HEK293 (cell line): ENCODE measurements around the gene PRKD1.

ENCODE experiments used
- CTCF ChIA-PET: fragments of 350-600 bp; formaldehyde crosslinking; extraction: SDS; loops from one replicate; lab custom pipeline; 2021; ENCODE audit warnings: antibody characterized with exemption; lab: Yijun Ruan, JAX
- POLR2A ChIA-PET: fragments of 300-600 bp; formaldehyde crosslinking; extraction: SDS; loops from one replicate; lab custom pipeline; 2020; ENCODE audit warnings: antibody characterized with exemption, inconsistent platforms; lab: Yijun Ruan, JAX
- H3K27ac ChIP-seq: fragments of 200-500 bp; sonication (Bioruptor generic); 2 replicates; pipeline ENCODE4 v1.5.1; 2014; ENCODE audit warnings: low read depth, low read length, control low read depth, inconsistent platforms; ENCODE audit errors: extremely low read depth
- H3K36me3 ChIP-seq, 2 experiments: fragments of 200-500 bp in 1 of 2; sonication (Bioruptor generic) in 1 of 2; 1 replicate in 1 of 2; 2 replicates in 1 of 2; pipeline ENCODE4 v1.5.1; 2014 to 2017; ENCODE audit warnings: inconsistent platforms in 2 of 2, low read length in 2 of 2; ENCODE audit not compliant: control insufficient read depth in 2 of 2, insufficient read depth in 1 of 2
- H3K4me1 ChIP-seq: fragments of 200-500 bp; sonication (Bioruptor generic); 2 replicates; pipeline ENCODE4 v1.5.1; 2014; ENCODE audit warnings: mild to moderate bottlenecking, low read length, inconsistent platforms; ENCODE audit not compliant: control insufficient read depth, insufficient read depth
- H3K4me3 ChIP-seq: 2 replicates; pipeline ENCODE4 v1.5.1; 2011; ENCODE audit warnings: low read depth, mild to moderate bottlenecking, control low read depth, low read length, moderate library complexity
- H3K9me3 ChIP-seq: fragments of 200-500 bp; sonication (Bioruptor generic); 2 replicates; pipeline ENCODE4 v1.5.1; 2014; ENCODE audit warnings: low read depth, low read length, inconsistent platforms; ENCODE audit not compliant: control insufficient read depth, insufficient read depth
- MZF1 ChIP-seq: fragments of 450-650 bp; formaldehyde crosslinking; IDR thresholded peaks from 2 replicates; pipeline ENCODE4 v1.5.1; 2017; ENCODE audit warnings: missing biosample characterization, missing genetic modification characterization, borderline replicate concordance
- YY2 ChIP-seq: fragments of 450-650 bp; formaldehyde crosslinking; IDR thresholded peaks from 2 replicates; pipeline ENCODE4 v1.5.1; 2016; ENCODE audit warnings: missing biosample characterization, missing genetic modification characterization
- ZNF157 ChIP-seq: fragments of 450-650 bp; formaldehyde crosslinking; IDR thresholded peaks from 2 replicates; pipeline ENCODE4 v1.5.1; 2016; ENCODE audit warnings: missing biosample characterization, missing genetic modification characterization
- ZNF169 ChIP-seq: fragments of 450-650 bp; formaldehyde crosslinking; IDR thresholded peaks from 2 replicates; pipeline ENCODE4 v1.5.1; 2016; ENCODE audit warnings: missing biosample characterization, missing genetic modification characterization
- ZNF302 ChIP-seq: fragments of 450-650 bp; formaldehyde crosslinking; IDR thresholded peaks from 2 replicates; pipeline ENCODE4 v1.5.1; 2016; ENCODE audit warnings: missing biosample characterization, missing genetic modification characterization, low read depth
- ZNF558 ChIP-seq: fragments of 450-650 bp; formaldehyde crosslinking; IDR thresholded peaks from 2 replicates; pipeline ENCODE4 v1.5.1; 2016; ENCODE audit warnings: missing biosample characterization, missing genetic modification characterization
- ZNF660 ChIP-seq: fragments of 450-650 bp; IDR thresholded peaks from 2 replicates; pipeline ENCODE4 v1.5.1; 2018; ENCODE audit warnings: missing biosample characterization, mild to moderate bottlenecking, missing genetic modification characterization
- ZNF785 ChIP-seq: fragments of 450-650 bp; formaldehyde crosslinking; IDR thresholded peaks from 2 replicates; pipeline ENCODE4 v1.5.1; 2016; ENCODE audit warnings: missing biosample characterization, missing genetic modification characterization
- ZNF791 ChIP-seq: fragments of 450-650 bp; formaldehyde crosslinking; IDR thresholded peaks from 2 replicates; pipeline ENCODE4 v1.5.1; 2016; ENCODE audit warnings: missing biosample characterization, missing genetic modification characterization
- ZNF830 ChIP-seq: fragments of 450-650 bp; IDR thresholded peaks from 2 replicates; pipeline ENCODE4 v1.5.0; 2018; ENCODE audit warnings: missing biosample characterization, missing genetic modification characterization, low read depth, mild to moderate bottlenecking, moderate library complexity
- ZNF837 ChIP-seq: fragments of 450-650 bp; formaldehyde crosslinking; IDR thresholded peaks from 2 replicates; pipeline ENCODE4 v1.5.1; 2016; ENCODE audit warnings: missing biosample characterization, missing genetic modification characterization
- TF ChIP-seq, protein P1 (sequence below): fragments of 450-650 bp; formaldehyde crosslinking; conservative IDR thresholded peaks from 2 replicates; pipeline ENCODE4 v1.5.1; 2016; ENCODE audit warnings: low read depth, missing biosample characterization, missing genetic modification characterization
- TF ChIP-seq, protein P2 (sequence below): fragments of 450-650 bp; formaldehyde crosslinking; IDR thresholded peaks from 2 replicates; pipeline ENCODE4 v1.5.1; 2016; ENCODE audit warnings: missing biosample characterization, missing genetic modification characterization
- TF ChIP-seq, protein P3 (sequence below): fragments of 450-650 bp; formaldehyde crosslinking; IDR thresholded peaks from 2 replicates; pipeline ENCODE4 v1.5.1; 2016; ENCODE audit warnings: missing biosample characterization, missing genetic modification characterization
- TF ChIP-seq, protein P4 (sequence below): fragments of 450-650 bp; formaldehyde crosslinking; IDR thresholded peaks from 2 replicates; pipeline ENCODE4 v1.5.1; 2016; ENCODE audit warnings: missing biosample characterization, missing genetic modification characterization
- TF ChIP-seq, protein P5 (sequence below): IDR thresholded peaks from 2 replicates; pipeline ENCODE4 v1.6.1; 2011; ENCODE audit warnings: mild to moderate bottlenecking, low read depth, low read length, borderline replicate concordance
- TF ChIP-seq, protein P6 (sequence below): fragments of 450-650 bp; formaldehyde crosslinking; IDR thresholded peaks from 2 replicates; pipeline ENCODE4 v1.5.1; 2016; ENCODE audit warnings: missing biosample characterization, missing genetic modification characterization, low read depth
- TF ChIP-seq, protein P7 (sequence below): fragments of 450-650 bp; formaldehyde crosslinking; IDR thresholded peaks from 2 replicates; pipeline ENCODE4 v1.5.1; 2016; ENCODE audit warnings: missing biosample characterization, missing genetic modification characterization
- TF ChIP-seq, protein P8 (sequence below): fragments of 450-650 bp; formaldehyde crosslinking; IDR thresholded peaks from 2 replicates; pipeline ENCODE4 v1.5.1; 2016; ENCODE audit warnings: missing biosample characterization, missing genetic modification characterization

PRKD1 gene

DNA sequence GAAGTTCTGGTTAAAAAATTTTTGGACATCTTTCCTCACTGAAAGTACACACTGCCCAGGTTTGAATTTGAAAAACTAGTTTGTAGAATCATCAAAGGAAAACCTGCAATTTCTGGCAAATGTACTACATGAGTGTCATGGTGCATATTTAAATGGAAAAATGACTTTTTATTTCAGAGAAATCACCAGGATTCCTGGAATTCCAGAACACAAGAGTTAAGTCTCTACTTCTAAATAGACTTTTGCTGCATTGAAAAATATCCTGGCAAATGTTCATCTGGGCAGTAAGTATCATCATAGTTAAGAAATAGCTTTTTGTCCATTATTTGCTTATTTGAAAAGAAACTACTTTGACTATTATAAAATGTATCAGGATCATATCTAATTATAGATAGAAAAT lies 275.1 kb downstream of the PRKD1 start (continued):
- TF ChIP-seq, protein P1, sequence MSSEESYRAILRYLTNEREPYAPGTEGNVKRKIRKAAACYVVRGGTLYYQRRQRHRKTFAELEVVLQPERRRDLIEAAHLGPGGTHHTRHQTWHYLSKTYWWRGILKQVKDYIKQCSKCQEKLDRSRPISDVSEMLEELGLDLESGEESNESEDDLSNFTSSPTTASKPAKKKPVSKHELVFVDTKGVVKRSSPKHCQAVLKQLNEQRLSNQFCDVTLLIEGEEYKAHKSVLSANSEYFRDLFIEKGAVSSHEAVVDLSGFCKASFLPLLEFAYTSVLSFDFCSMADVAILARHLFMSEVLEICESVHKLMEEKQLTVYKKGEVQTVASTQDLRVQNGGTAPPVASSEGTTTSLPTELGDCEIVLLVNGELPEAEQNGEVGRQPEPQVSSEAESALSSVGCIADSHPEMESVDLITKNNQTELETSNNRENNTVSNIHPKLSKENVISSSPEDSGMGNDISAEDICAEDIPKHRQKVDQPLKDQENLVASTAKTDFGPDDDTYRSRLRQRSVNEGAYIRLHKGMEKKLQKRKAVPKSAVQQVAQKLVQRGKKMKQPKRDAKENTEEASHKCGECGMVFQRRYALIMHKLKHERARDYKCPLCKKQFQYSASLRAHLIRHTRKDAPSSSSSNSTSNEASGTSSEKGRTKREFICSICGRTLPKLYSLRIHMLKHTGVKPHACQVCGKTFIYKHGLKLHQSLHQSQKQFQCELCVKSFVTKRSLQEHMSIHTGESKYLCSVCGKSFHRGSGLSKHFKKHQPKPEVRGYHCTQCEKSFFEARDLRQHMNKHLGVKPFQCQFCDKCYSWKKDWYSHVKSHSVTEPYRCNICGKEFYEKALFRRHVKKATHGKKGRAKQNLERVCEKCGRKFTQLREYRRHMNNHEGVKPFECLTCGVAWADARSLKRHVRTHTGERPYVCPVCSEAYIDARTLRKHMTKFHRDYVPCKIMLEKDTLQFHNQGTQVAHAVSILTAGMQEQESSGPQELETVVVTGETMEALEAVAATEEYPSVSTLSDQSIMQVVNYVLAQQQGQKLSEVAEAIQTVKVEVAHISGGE (tag by site-specific recombination) = no peak
- TF ChIP-seq ZNF660 (tag by site-specific recombination) (no peak), YY2 (tag by site-specific recombination) (no peak), ZNF169 (no peak), ZNF791 (no peak)
- TF ChIP-seq, protein P2, sequence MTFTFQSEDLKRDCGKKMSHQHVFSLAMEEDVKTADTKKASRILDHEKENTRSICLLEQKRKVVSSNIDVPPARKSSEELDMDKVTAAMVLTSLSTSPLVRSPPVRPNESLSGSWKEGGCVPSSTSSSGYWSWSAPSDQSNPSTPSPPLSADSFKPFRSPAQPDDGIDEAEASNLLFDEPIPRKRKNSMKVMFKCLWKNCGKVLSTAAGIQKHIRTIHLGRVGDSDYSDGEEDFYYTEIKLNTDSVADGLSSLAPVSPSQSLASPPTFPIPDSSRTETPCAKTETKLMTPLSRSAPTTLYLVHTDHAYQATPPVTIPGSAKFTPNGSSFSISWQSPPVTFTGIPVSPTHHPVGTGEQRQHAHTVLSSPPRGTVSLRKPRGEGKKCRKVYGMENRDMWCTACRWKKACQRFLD (tag by site-specific recombination) = no peak

DNA sequence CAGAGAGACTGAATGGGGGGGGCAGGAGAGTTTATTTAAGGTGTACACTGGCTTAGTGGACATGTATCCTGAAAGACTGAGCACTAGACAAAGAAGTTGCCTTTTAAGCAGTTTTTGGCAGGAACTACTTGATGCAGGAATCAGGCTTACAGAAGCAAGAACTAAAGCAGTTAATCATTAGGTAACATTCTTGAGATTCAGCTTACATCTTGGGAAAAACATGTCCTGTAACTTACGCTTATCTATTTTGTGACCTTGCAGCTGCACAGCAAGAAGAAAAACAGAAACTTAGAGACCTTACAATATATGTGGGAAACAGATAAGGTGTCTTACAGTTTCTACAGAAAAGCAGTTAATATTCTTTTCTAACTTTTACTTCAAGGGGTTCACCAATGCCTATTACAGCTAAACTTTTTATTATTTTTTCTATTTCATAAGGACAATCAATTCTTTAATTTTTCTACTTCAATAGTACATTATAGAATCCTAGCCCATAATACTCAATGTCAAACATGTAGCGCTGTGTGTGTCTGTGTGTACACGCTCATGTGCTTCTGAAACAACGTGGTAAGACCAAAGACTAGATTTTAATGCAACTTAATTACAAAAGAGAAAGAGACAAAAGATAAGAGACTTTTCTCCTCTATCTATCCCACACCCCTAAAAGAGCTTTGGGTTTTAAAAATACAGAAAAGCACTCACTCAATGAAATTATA lies 276.9 kb downstream of the PRKD1 start:
- POLR2A ChIA-PET = no interaction called here
- Histone ChIP-seq H3K27ac (no peak overlapping the region), H3K4me1 (no peaks in the 10 kb centered on the region), H3K36me3 (no peaks in the 10 kb centered on the region), H3K4me3 (no peak overlapping the region), H3K9me3 (no peaks in the 10 kb centered on the region)
- CTCF ChIA-PET = no interaction called here
- TF ChIP-seq, protein P3, sequence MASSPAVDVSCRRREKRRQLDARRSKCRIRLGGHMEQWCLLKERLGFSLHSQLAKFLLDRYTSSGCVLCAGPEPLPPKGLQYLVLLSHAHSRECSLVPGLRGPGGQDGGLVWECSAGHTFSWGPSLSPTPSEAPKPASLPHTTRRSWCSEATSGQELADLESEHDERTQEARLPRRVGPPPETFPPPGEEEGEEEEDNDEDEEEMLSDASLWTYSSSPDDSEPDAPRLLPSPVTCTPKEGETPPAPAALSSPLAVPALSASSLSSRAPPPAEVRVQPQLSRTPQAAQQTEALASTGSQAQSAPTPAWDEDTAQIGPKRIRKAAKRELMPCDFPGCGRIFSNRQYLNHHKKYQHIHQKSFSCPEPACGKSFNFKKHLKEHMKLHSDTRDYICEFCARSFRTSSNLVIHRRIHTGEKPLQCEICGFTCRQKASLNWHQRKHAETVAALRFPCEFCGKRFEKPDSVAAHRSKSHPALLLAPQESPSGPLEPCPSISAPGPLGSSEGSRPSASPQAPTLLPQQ (tag by site-specific recombination) = no peak
- TF ChIP-seq, protein P4, sequence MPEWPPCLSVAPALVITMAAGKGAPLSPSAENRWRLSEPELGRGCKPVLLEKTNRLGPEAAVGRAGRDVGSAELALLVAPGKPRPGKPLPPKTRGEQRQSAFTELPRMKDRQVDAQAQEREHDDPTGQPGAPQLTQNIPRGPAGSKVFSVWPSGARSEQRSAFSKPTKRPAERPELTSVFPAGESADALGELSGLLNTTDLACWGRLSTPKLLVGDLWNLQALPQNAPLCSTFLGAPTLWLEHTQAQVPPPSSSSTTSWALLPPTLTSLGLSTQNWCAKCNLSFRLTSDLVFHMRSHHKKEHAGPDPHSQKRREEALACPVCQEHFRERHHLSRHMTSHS (tag by site-specific recombination) = no peak
- TF ChIP-seq ZNF558 (tag by site-specific recombination) (no peak), ZNF837 (tag by site-specific recombination) (no peak), ZNF302 (tag by site-specific recombination) (no peak), ZNF830 (tag by site-specific recombination) (no peak), ZNF157 (tag by site-specific recombination) (no peak), MZF1 (no peak), ZNF785 (tag by site-specific recombination) (no peak)
- TF ChIP-seq, protein P5, sequence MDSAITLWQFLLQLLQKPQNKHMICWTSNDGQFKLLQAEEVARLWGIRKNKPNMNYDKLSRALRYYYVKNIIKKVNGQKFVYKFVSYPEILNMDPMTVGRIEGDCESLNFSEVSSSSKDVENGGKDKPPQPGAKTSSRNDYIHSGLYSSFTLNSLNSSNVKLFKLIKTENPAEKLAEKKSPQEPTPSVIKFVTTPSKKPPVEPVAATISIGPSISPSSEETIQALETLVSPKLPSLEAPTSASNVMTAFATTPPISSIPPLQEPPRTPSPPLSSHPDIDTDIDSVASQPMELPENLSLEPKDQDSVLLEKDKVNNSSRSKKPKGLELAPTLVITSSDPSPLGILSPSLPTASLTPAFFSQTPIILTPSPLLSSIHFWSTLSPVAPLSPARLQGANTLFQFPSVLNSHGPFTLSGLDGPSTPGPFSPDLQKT = no peak
- TF ChIP-seq, protein P6, sequence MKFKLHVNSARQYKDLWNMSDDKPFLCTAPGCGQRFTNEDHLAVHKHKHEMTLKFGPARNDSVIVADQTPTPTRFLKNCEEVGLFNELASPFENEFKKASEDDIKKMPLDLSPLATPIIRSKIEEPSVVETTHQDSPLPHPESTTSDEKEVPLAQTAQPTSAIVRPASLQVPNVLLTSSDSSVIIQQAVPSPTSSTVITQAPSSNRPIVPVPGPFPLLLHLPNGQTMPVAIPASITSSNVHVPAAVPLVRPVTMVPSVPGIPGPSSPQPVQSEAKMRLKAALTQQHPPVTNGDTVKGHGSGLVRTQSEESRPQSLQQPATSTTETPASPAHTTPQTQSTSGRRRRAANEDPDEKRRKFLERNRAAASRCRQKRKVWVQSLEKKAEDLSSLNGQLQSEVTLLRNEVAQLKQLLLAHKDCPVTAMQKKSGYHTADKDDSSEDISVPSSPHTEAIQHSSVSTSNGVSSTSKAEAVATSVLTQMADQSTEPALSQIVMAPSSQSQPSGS (tag by site-specific recombination) = no peak
- TF ChIP-seq, protein P7, sequence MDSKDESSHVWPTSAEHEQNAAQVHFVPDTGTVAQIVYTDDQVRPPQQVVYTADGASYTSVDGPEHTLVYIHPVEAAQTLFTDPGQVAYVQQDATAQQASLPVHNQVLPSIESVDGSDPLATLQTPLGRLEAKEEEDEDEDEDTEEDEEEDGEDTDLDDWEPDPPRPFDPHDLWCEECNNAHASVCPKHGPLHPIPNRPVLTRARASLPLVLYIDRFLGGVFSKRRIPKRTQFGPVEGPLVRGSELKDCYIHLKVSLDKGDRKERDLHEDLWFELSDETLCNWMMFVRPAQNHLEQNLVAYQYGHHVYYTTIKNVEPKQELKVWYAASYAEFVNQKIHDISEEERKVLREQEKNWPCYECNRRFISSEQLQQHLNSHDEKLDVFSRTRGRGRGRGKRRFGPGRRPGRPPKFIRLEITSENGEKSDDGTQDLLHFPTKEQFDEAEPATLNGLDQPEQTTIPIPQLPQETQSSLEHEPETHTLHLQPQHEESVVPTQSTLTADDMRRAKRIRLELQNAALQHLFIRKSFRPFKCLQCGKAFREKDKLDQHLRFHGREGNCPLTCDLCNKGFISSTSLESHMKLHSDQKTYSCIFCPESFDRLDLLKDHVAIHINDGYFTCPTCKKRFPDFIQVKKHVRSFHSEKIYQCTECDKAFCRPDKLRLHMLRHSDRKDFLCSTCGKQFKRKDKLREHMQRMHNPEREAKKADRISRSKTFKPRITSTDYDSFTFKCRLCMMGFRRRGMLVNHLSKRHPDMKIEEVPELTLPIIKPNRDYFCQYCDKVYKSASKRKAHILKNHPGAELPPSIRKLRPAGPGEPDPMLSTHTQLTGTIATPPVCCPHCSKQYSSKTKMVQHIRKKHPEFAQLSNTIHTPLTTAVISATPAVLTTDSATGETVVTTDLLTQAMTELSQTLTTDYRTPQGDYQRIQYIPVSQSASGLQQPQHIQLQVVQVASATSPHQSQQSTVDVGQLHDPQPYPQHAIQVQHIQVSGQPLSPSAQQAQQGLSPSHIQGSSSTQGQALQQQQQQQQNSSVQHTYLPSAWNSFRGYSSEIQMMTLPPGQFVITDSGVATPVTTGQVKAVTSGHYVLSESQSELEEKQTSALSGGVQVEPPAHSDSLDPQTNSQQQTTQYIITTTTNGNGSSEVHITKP = no peak
- TF ChIP-seq, protein P8, sequence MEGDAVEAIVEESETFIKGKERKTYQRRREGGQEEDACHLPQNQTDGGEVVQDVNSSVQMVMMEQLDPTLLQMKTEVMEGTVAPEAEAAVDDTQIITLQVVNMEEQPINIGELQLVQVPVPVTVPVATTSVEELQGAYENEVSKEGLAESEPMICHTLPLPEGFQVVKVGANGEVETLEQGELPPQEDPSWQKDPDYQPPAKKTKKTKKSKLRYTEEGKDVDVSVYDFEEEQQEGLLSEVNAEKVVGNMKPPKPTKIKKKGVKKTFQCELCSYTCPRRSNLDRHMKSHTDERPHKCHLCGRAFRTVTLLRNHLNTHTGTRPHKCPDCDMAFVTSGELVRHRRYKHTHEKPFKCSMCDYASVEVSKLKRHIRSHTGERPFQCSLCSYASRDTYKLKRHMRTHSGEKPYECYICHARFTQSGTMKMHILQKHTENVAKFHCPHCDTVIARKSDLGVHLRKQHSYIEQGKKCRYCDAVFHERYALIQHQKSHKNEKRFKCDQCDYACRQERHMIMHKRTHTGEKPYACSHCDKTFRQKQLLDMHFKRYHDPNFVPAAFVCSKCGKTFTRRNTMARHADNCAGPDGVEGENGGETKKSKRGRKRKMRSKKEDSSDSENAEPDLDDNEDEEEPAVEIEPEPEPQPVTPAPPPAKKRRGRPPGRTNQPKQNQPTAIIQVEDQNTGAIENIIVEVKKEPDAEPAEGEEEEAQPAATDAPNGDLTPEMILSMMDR = no peak
